T1000 (cell line): Measurements from ENCODE around the gene RLN1.
"Not testable (repeated sequence)": the region's sequence is repeated elsewhere in the genome, so short reads cannot be mapped to it uniquely, and the experiment has no call there.

ENCODE experiments used
- DNase-seq: peaks from one replicate; lab custom pipeline; 2025; ENCODE audit warnings: mixed read lengths; lab: John Stamatoyannopoulos, UW

Gene RLN1

DNA sequence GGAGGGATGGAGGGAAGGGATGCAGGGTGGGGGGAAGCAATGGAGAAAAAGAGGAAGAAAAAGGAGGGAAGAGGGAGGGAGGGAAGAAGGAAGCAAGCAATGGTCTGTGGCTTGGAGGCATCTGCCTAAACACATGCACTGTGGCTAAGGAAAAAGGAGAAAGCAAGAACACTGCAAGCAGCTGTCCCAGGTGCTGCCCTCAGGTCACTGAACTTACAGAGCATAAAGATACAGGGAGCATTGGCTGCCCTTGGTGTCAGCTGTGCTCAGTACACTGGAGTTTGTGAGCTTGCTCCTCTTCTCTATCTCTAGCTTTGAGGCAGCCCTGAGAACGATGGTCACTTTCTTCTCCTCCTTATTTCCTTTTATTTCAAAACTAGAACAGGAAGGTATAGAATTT is 18.1 kb downstream of the RLN1 start:
- DNase-seq: not testable (repeated sequence)

DNA sequence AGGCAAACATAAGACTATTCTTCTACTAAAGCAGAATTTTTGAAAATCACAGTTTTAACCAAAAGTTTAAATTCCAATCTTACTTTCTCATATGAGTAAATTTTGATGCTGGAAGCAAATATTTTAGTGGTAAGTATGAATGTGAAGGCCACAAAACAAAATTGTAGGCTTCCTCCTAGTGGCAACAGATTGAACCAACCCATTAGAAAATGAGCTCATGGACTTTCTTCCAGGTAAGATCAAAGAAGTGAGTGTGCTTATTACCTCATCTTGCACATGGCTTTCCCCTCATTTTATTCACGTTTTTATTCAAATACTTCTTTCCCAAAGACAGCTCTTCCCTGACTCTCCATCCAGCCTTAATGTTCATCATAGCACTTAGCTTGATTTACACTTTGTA is 18.6 kb downstream of the RLN1 start:
- DNase-seq: no peak

DNA sequence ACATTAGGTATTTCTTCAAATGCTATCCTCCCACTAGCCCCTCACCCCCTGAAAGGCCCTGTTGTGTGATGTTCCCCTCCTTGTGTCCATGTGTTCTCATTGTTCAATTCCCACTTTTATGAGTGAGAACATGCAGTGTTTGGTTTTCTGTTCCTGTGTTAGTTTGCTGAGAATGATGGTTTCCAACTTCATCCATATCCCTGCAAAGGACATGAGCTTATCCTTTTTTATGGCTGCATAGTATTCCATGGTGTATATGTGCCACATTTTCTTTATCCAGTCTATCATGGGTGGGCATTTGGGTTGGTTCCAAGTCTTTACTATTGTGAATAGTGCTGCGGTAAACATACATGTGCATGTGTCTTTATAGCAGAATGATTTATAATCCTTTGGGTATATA is 23.3 kb downstream of the RLN1 start:
- not testable (repeated sequence) for DNase-seq

DNA sequence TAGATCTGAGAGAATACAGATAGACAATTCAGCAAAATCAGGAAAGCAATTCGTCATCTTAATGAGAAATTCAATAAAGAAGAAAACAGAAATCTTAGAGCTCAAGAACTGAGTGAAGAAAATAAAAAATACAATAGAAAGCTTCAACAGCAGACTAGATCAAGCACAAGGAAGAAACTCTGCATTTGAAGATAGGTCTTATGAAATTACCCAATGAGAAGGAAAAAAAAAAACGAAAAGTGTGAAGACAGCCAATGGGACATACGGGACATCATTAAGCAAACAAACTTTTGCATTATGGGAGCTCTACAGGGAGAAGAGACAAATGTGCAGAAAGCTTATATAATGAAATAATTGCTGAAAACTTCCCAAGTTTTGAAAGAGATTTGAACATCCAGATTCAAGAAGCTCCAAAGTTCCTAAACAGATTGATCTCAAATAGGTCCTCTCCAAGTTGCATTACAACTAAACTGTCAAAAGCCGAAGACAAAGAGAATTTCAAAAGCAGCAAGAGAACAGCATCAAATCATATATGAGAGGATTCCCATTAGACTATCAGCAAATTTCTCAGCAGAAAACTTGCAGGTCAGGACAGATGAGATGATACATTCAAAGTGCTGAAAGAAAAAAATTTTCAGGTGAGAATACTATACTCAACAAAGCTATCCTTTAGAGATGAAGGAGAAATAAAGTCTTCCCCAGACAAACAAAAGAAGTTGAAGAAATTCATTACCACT is 24.3 kb downstream of the RLN1 start:
- DNase-seq: no peak

DNA sequence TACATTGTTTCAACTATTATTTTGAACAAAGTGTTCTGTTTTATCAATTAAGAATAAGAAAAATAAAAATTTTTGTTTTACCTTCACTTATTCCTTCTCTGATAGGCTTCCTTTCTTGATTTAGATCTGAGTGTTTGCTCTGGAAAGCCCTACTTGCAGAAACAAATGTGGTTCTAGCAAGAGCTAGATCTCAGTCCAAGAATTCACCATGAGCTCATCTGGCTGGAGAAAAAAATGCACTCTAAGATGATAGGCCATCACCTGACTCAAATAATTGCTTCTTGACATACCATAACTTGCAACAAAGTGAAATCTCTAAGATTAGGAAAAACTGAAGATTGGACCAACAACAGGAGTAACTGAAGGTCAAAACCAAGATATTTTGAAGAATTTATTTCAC is 28.8 kb downstream of the RLN1 start:
- DNase-seq: no peak

DNA sequence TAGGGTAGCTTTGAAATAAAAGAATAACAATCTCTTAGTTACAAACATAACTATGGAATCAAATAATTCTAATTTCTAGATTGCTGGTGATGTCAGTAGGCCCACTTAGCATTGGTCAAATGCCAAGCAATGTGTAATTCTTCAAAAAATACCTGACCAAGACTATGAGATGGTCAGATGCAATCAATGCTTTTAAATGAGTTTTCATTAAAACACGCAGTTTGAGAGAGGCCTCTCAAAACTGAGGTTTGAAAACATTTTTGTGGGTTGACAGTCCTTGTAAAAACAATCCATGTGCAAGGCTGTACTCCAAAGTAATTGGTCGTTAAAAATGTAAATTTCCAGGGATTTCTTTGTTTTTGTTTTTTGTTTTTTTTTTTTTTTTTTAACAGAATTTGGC is 33.9 kb downstream of the RLN1 start:
- no peak for DNase-seq

DNA sequence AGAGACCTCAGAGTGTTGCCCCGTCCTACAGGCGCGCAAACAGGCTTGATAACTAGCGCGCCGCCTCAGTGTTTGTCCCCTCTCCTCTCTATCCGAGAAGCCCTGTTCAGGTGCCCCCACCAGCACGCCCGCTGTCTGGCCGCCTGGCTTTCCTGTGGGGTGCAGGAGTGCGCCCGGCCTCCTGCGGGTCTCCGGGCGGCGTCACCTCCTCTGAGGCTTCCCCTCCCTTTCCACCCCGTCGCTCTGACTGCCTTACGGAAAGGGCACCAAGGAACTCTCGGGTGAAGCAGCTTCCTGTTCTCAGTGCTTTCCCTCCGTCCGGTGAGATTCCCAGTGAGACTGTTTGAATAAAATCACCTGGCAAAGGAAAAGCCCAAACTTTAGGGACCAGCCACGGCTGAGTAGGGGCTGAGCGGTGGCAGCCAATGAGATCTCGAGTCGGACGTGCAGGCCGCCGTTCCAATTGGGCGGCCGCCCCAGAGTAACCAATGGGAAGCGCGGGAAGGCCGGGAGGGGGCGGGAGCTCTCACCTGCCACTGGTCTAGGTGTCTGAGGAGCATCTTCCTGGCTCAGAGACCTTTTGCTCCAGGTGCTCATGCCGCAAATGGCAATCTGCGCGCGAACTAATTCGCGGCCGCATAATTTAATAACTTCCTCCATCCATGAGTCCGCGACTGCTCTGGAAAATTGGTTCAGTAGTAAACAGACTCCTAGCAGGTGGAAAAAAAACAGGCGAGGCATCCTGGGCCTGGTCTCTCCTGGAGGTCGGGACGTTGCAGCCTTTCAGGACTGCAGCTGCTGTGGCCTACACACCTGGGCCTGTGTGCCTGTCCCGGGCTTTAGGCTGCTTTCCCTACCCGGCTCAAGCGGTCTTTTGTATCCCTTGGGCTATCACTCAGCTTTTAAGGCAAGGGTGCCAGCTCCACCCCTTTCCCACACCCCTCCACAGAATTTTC is 35.6 kb downstream of the RLN1 start, which contains the start of gene RLN2:
Gene RLN2, minus strand, starts transcription at position 877 of the 956 bp plus-strand sequence. Its CDS starts 136 bp downstream, at position 741.
- not testable (repeated sequence) for DNase-seq

DNA sequence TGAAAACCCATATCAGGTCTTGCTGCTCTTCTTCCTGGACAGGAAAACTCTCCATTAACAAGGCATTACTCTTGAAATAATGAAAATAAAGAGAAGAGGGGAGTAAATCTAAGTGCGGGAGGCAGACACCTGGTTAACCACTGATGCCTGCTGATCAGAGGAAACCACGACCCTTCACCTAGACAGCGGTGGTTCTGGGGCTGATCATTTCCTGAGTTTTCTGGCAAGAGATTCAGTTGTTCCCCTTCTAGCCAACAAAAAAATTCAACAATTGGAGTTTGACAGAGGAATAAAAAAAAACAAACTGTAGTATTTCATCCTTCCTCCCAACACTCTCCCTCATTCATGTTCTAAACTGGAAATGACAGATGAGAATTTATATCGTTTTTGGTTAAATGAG is 38.1 kb downstream of the RLN1 start:
- no peak for DNase-seq

DNA sequence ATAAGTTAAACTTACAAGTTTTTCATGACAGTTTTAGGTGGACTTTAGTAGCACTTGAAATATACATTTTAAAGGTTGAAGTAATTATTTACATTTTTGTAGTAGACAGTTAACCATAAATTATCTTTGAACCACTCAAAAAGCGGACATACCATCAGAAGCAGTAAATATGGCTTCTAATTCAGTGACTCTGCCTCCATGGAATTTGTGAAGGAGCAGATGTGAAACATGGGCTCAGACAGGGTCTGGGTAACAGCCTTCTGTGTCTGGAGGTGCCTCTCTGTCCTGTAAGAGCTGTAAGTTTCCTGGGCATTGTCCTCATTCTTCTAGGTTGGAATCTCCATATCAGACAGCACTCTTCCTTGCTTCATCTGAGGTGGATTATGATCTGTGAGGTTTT is 47.5 kb downstream of the RLN1 start:
- DNase-seq: no peak

DNA sequence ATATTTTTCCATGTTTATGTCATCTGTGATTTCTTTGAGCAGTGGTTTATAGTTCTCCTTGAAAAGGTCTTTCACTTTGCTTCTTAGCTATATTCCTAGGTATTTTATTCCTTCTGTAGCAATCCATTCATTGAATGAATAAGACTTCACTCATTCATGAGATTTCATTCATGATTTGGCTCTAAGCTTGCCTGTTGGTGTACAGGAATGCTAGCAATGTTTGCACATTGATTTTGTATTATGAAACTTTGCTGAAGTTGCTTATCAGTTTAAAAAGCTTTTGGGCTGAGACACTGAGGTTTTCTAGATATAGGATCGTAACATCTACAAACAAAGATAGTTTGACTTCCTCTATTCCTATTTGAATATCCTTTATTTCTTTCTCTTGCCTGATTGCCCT is 51.1 kb downstream of the RLN1 start:
- DNase-seq: no peak

DNA sequence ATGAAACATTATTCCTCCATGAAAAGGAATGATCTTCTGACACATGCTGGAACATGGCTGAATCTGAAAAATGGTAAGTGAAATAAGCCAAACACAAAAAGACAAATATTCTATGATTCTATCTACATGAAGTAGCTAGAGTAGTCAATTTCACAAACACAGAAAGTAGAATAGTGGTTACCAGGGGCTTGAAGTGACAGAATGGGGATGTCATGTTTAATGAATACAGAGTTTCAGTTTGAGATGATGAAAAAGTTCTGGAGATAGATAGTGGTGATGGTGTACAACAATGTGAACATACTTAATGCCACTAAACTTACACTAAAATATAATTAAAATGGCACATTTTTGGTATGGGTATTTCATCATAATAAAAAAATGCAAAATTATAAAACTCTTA is 53.4 kb downstream of the RLN1 start:
- DNase-seq: no peak
